ENCODE measurements around the gene TMC4.
"Not testable (repeated sequence)": the region's sequence is repeated elsewhere in the genome, so short reads cannot be mapped to it uniquely, and the experiment has no call there.

DNA sequence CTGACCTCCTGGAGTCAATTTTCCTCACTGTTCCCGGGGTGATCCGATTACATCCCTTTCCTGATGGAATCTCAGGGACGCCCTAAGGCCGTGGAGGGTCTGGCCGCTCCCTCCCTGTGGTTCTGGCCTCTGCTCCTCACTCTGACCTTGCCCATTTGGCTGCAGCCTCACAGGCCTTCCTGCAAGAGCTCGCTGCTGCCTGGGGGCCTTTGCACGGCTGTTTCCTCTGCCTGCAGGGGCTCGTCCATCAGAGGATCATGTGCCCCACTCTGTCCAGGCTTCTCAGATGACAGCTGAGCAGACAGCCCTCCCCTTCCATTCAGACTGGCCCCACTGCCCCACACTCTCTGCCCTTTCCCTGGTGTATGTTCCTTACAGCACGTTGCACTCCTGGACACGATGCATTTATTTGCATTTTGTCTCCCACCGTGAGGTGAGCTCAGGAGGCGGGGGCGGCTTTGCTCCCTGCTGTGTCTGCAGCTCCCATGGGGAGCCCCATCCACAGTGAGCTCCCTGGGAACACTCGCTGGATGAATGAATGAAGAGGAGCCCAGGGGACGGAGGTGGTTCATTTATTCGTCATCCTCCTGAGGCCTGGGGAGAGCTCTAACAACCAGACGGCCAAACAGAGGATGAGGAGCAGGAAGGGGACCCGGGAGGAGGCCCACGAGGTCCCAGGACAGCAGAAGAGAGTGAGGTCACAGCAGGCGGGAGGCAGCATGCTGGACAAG lies 44.7 kb upstream of the TMC4 start:
- TF ChIP-seq CTCF (IDR thresholded peaks at IDR 0.05 in 8 of 11, conservative IDR thresholded peaks at IDR 0.05 in 3 of 11); POLR2A (IDR thresholded peaks at IDR 0.05): not testable (repeated sequence)
- TF ChIP-seq POLR2AphosphoS5 (IDR thresholded peaks at IDR 0.05) = peak; percentile 53 to 65 (median 63)
